GM18520 (cell line): Measurements from ENCODE around the gene RBMS3.
"Not testable (repeated sequence)": the region's sequence is repeated elsewhere in the genome, so short reads cannot be mapped to it uniquely, and the experiment has no call there.

Experiments
- ATAC-seq: cut with Tn5 transposase; IDR thresholded peaks from one replicate; pipeline ENCODE4 v1.9.1; 2021; ENCODE audit not compliant: unreplicated experiment

The RBMS3 gene

DNA sequence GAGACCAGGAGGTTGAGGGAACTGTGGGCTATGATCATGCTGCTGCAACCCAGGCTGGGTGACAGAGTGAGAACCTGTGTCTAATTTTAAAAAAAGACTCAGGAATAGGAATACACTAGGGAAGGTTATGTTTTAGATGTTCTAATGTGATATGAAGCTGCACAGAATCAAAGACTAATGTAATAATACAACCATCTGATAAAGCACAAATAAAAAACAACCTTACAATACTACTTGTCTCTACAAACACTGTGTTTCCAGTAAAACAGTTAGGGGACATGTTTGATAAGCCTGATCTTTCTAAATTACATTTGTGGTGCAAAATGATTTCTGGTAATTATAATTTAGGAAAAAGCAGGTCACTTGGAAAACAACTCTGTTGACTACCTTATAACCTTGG lies 56.7 kb downstream of the RBMS3 start:
- ATAC-seq, result no peak

DNA sequence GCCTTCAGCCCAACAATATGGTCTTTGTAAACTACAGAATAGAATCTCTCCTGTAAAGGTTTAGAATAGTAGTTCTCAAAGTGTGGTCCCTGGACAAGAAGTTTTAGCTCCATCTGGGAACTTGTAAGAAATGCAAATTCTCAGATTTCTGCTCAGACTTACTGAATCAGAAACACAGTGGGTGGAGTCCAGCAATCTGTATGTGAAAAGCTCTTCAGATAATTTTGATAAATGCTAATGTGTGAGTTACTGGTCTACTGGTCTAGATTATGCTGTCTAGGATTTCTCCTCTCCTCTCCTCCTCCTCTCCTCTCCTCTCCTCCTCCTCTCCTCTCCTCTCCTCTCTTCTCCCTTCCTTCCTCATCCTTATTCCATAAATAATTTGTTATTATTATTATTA lies 57.5 kb downstream of the RBMS3 start:
- no peak for ATAC-seq

DNA sequence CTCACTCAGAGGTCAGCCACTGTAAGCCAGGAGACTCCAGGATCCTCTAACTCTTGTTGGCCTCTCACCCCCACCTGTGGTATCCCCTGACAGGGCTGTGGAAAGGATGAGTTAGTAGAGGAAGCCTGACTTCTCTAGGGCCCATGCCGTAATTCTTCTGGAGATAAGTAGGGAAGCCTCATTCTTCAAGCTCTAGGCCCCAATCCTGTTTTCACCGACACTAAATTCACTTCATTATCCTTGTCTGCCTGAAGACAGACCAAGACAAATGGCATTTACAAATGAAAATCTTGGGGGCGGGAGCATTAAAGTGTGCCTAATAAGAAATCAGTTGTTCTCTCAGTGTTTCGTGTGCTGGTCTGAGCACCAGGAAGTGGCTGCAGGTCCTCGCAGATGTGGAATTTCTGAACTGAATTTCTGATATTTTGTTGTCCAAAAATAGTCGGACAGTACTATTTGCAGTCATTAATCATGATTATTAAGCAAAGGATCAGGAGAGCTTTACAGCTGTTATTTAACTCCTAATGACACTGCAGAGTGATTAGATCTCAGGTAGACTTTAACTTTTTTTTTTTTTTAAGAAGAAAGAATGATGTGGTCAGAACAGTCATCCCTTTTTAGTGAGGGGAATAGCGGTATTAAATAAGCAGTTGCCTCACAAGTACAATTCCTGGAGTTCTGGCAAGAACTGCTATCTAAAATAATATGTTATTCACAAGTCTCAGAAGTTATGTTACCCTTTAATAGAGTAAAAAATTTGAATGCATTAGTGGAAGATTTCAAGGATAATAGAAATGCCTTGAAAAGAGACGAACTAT lies 58.4 kb downstream of the RBMS3 start:
- no peak for ATAC-seq

DNA sequence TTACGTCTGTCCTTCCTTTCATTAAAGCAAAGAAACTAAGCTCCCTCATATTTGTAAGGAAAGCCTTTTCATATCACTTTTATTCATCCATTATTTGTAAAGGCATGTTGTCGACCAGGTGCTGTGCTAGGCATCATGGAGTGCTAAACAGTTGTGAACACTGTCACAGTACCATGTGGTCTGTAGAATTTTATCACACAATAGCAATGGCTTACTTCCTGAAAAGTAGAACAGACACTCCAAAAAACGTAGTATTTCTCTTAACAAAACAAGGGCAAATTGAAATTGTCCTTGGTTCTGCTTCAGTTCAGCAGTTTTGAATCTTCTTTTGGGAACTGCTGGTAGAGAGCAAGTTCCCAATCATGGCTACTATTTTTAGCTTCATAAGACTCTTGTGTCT lies 63.3 kb downstream of the RBMS3 start:
- no peak for ATAC-seq

DNA sequence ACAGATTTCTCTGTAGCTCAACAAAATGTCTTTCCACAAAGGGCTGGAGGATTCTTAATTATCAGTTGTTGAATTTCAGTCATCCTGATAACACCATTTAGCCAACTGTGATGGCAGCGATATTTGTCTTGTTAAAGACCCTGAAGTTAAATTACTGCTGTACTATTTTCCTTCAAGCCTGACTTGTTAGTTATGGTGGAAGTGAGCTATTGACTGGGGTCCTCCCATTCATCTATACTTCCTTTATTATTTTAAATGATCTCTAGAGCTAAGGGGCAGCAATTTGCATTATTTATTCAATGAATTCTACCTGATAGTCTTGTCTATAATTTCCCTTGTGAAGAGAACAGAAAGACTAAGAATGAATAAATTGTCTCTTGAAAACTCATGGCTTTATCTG lies 64.1 kb downstream of the RBMS3 start:
- ATAC-seq, result no peak

DNA sequence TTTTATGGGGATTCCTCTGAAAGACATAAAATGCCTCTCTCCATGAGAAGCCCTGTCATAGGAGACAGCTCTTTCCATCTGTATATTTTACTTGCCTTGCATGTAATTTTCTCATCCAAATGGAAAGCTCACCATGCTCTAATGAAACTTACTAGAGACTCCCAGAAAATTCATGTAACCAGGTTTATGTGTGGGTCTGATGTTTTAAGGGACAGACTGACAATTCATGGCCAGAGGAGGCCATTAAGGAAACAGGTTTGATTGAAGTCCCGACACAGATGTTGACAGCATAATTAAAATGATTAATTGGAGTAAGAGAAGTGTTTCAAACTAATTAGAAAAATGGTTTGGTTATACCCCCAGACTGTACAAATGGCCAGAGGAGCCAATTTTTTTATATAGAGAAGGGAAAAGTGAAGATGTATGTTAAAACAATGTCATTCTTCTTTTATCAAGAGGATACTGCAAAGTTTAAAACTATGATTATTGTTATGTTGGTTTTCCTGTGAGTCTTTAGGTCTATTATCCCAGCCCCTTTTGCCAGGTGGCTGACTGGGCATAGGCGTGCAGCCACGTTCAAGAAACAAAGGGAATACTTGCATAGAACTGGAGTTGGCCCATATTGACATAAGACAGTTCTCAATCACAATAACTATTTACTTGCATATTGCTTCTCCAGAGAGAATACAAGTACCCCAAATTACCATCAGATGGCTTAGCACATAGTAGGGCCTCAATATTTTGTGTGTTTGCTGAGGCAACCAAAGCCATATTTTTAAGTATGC lies 64.8 kb downstream of the RBMS3 start:
- ATAC-seq, result no peak

DNA sequence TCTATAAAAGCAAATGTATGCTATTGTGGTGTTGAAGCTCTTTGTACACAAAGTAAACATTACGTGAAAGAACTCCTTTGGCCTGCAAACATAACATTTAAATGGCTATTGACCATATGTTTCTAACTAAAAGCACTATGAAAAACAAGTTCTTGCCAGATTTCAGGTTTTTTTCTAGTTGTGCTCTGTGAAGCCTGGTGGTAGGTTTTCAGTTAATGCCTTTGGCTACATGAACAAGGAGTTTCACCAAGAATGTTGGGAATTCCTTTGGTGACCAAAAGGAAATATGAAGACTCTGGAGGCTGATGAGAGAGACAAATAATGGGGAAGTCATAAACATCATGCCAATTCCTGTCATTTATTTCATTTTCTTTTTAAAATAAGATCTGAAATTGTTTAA lies 66.0 kb downstream of the RBMS3 start:
- no peak for ATAC-seq

DNA sequence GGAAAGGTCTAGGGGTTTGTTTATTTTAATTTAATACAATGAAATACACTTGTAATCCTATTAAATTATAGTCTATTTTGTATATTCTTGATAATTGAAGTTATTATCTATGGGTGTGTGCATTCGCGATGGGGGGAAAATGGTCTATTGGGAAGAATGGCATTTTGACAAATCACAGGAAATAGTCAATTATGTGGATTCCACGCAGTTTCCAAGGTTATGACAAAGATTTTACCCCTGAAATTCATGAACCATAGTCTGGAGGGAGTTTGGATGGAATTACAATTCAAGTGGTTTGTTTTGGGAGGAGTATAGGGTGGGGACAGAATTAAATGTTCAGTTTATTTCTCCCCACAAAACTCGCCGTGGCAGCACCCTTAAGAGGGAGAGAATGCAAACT lies 66.5 kb downstream of the RBMS3 start:
- no peak for ATAC-seq

DNA sequence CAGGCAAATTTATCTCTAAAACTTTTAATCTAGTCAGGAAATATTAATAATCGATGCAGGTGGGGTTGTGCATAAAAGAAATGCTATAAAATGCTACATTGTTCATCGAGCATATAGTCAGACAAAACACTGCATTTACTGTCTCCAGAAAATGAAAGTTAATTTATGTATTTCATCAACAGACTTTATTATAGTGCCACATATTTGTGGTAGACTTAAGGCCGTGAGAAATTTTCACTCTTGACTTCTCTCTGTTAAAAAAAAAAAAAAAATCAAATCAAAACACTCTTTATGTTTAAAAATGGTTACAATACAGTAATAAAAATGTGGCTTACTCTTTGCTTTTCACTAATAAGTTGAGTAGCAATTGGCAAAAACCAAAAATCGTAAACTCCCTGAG lies 67.4 kb downstream of the RBMS3 start:
- ATAC-seq, result no peak

DNA sequence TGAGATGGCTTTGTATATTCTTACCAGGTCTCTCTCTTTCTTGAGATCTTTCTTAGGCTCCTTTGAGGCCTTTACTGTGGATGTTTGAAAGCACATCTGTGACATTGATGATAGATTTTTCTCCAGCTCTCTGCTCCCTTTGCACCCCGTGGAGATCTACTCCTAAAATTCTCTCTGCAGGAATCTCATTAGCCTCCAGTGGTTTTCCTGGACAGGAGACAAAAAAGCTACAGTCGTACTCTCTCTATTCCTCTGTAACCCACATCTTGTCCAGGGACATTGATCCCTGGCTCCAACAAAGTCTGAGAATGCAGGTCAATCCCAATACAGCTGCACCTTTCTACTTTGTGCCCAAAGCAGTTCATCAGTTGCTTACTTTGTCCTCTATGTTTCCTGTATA lies 68.2 kb downstream of the RBMS3 start:
- no peak for ATAC-seq

DNA sequence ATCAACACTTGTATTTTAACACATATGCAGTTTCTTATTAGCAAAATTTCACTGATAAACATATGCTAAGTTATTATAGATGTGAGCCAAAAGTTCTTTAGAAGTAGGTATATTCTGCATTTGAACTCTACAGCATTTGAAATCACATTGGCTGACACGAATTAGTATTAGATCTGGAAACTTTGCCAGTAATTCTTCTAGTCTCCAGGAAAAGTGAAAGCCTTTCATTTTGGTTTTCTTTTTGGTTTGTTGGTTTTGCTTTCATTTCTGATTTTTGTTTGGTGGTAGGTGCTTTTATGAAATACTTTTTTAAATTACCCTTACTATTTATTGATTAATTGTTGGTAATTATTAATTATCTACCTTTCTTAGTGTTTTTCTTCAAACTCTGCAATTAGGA lies 72.9 kb downstream of the RBMS3 start:
- ATAC-seq, result no peak

DNA sequence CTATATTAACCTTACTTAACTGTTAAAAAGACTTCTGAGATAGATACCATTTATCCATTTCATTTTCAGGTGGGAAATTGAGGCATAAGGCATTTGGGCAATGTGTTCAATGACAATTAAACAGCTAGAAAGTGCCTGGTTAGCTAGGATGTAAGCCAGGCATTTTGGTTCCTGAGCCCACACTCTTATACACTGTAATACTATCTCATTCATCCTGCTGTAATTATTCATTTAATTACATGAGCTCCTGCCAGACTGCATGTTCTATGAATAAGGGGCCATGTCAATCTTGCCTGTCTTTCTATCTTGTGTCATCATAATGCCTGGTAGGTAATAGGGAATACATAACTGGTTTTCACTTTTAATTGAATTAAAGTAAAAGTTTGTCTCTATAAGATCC lies 74.0 kb downstream of the RBMS3 start:
- no peak for ATAC-seq

DNA sequence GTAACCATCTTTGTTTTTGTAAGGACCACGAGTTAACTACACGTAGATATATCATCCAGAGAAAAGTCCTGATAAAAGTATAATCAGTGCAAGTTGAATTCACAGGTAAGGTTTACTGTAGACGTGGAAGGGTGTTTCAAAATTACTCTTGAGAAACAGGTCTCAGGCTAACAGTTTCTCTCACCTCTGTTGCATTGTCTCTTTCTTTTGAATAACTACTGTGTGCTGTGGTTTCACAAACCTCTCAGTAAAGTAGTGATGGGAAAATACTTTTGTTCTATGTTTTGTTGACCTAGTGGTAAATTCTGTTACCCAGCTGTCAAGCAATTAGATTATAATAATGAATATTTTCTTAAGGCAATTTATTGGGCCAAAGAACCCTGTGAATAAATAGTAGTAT lies 75.2 kb downstream of the RBMS3 start:
- ATAC-seq, result no peak

DNA sequence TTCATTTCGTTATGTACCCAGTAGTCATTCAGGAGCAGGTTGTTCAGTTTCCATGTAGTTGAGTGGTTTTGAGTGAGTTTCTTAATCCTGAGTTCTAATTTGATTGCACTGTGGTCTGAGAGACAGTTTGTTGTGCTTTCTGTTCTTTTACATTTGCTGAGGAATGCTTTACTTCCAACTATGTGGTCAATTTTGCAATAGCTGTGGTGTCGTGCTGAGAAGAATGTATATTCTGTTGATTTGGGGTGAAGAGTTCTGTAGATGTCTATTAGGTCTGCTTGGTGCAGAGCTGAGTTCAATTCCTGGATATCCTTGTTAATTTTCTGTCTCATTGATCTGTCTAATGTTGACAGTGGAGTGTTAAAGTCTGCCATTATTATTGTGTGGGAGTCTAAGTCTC lies 79.4 kb downstream of the RBMS3 start:
- not testable (repeated sequence) for ATAC-seq

DNA sequence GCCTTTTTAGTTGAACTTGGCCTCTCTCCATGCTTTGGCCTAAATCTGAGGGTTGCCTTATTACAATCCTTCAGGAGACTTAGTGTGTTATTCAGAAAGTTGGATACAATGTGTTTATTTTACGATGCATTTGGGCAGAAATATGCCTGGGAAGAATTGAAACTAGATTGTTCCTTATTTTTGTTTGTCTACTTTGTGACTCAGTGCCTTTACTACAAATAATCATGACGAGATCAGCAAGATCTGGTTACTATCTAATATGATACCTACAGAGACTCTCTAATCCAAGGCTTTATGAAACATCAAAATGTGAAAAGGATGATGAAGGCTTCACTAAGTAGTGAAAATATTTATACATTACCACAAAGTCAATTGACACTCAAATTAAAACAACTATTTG lies 82.2 kb downstream of the RBMS3 start:
- no peak for ATAC-seq

DNA sequence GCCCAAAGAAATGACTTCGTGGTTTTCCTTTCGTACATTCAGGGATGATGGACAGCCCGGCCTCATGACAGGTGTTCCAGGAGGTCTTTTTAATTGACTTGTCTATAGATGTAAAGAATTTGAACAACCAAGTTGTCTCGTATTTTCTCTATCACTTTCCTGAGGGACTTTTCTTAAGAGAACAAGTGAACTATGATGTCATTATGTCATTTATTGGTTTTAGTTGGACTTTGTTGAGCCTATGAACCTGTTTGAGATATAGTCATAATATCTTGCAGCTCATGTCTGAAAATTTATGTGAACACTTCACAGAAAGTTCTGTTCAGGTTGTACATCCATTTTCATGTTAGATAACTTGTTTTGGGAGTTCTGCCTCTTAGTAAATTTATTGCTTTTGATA lies 89.2 kb downstream of the RBMS3 start:
- ATAC-seq, result no peak

DNA sequence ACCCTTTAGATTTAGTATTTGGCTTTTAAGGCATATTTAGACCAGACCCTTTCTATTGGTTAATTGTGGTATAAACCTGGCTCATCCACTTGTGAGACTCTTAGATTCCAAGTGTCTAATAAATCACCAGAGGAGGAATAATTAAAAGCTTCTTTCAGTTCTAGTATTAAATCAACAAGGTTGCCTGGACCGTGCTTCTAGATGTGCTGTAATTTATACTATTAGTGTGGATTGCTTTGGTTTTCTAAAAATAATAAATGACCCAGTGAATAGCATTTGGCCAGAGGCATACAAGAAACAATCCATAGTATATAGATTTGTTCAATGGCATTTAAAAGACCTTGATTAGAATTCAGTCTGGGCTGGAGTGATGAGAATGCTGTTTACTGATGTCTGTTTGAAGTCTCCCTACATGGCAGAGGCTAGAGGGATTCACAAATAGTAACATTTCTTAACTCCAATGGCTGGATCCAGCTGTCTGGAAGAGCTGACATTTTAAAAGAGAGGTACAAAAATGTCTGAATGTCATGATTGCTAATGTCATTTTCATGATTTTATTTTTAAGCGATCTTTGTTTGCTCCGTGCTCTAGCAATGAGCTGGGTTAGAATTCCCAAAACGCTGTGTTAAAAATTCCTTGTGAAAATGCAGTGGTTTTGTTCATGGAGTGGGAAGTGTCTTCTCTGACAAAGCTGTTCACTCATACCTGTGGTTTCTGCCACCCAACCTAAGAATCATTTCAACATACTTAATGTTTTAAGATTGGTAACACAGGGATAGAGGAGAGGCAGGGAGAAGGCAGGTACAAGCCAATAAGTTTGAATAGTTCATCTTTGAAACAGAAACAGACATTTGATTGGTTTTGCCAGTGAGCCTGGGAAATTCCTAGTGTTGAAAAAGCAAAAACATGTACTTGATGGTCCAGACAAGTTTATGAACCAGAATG lies 89.9 kb downstream of the RBMS3 start:
- ATAC-seq, result no peak

DNA sequence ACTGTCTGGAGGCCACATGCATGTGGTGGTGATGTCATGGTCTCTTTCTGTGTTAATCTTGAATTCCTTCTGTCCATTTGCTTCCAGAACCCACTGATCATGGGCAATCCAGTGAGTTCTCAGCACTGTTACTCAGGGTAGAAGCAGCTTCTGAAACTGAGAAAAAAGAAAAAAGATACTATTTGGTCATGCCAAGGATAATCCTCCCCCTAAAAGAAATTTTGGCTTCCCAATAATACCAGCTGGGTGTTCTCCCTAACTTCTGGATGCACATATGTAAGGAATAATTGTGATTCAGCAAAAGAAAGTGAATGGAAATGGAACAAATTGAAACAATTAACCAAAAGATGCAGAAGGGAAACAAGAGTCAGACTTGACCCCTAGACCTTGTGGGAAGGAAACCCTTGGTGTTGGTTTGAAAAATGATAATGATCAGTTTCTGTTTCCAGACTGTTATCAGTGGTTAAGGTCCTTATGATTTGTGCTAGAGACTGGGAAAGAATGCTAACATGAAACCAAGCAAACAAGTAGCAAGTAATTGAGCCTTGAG lies 92.3 kb downstream of the RBMS3 start:
- ATAC-seq, result no peak

DNA sequence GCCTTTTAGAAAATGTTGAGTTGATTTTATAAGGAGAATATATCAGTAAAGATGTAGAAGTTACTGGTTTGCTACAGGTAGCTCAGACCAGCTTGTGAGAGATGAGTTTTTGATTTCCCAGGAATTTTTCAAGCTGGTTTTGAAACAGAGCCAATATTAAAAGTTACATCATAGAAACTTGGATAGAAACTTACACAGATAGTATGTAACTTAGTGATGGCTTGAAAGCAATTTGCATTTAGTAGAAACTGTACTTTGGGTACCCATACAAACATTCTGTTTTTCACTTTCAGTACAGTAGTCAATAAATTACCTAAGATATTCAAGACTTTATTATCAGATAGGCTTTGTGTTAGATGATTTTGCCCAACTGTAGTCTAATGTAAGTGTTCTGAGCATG lies 93.4 kb downstream of the RBMS3 start:
- ATAC-seq, result no peak

DNA sequence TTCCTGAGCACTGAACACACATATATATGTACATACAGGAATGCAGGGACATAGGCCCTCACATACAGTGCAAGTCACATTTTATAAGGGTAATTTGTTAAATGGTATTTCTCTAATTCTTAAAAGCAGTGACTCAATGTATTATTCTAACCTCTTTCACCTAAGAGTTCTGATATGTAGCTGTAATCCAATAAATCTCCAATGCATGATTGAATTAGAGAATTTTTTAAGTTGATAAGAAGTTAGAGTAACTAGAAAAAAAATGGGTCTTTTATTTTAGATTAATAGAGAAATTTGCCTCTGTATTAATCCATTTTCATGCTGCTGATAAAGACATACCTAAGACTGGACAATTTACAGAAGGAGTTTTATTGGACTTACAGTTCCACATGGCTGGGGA lies 98.2 kb downstream of the RBMS3 start:
- ATAC-seq, result no peak

DNA sequence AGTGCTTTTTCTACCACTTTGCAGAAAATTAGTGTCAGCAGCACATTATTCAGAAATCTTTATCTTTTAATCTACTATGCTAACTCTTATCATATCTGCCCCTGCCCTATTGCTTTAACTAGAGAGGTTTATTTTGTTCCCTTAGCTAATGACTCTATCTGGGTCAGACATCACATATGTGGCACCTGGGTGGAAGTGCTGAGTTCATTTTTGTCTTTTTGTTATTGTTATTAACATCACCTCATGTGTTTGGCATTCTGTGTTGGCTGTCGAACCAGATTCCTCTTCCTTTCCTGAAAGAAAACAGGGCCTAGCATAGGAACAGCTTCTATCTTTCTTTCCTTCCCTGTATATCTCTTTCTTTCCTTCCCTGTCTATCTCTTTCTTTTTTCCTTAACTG lies 100.7 kb downstream of the RBMS3 start:
- ATAC-seq, result no peak
